Keratinocyte (primary cell): ENCODE measurements around the gene LAMA2. TPM values are rescaled to one million over a fixed set of nuclear protein-coding genes. Genes with fewer than 3 reads are reported as not detected.
A peak's percentile ranks its signal among the peaks of the same experiment; 100 is the strongest.

ENCODE experiments used
- DNase-seq: peaks from one replicate; pipeline ENCODE4 v3.0.0-alpha.2; 2011; ENCODE audit warnings: low read depth, missing footprints, low spot score
- FAIRE-seq: peaks from 2 replicates; lab custom pipeline; 2011; peaks lifted over from hg19 to GRCh38; lab: Jason Lieb, UNC
- H2AFZ ChIP-seq: 2 replicates; pipeline ENCODE4 v1.6.0; 2012; ENCODE audit warnings: low read length, control low read depth, inconsistent platforms; ENCODE audit not compliant: control insufficient read depth
- H3K27ac ChIP-seq: 2 replicates; pipeline ENCODE4 v1.5.1; 2011; ENCODE audit warnings: low read length; ENCODE audit not compliant: control insufficient read depth, insufficient read depth
- H3K27me3 ChIP-seq: 3 replicates; pipeline ENCODE4 v1.6.0; 2011; ENCODE audit warnings: low read length; ENCODE audit not compliant: control insufficient read depth, insufficient read depth; ENCODE audit errors: extremely low read depth
- H3K36me3 ChIP-seq, 2 experiments: 2 replicates in 1 of 2; 3 replicates in 1 of 2; pipeline ENCODE4 v1.5.1; 2011; ENCODE audit warnings: low read length in 2 of 2, mild to moderate bottlenecking in 1 of 2; ENCODE audit not compliant: control insufficient read depth in 2 of 2, insufficient read depth in 2 of 2; ENCODE audit errors: extremely low read depth in 1 of 2
- H3K4me1 ChIP-seq: 3 replicates; pipeline ENCODE4 v1.5.1; 2011; ENCODE audit warnings: low read length; ENCODE audit not compliant: control insufficient read depth, insufficient read depth; ENCODE audit errors: extremely low read depth
- H3K4me2 ChIP-seq: 3 replicates; pipeline ENCODE4 v1.6.0; 2011; ENCODE audit warnings: low read depth, low read length; ENCODE audit not compliant: control insufficient read depth, insufficient read depth; ENCODE audit errors: extremely low read depth
- H3K4me3 ChIP-seq, 3 experiments: fragments of 200-600 bp in 1 of 3; sonication (generic) in 1 of 3; 2 replicates in 2 of 3; 3 replicates in 1 of 3; pipeline ENCODE4 v1.5.1; 2011 to 2016; ENCODE audit warnings: low read length in 3 of 3, mild to moderate bottlenecking in 3 of 3, control low read depth in 2 of 3, inconsistent platforms in 1 of 3, low read depth in 1 of 3, mixed read lengths in 1 of 3, mixed run types in 1 of 3, moderate library complexity in 1 of 3; ENCODE audit not compliant: control insufficient read depth in 2 of 3, insufficient read depth in 2 of 3; ENCODE audit errors: extremely low read depth in 1 of 3
- H3K79me2 ChIP-seq: 2 replicates; pipeline ENCODE4 v1.6.0; 2012; ENCODE audit warnings: low read length; ENCODE audit not compliant: control insufficient read depth, insufficient read depth
- H3K9ac ChIP-seq: 3 replicates; pipeline ENCODE4 v1.6.0; 2011; ENCODE audit warnings: low read length; ENCODE audit not compliant: control insufficient read depth, insufficient read depth; ENCODE audit errors: extremely low read depth
- H3K9me1 ChIP-seq: 3 replicates; pipeline ENCODE4 v1.6.0; 2011; ENCODE audit warnings: low read length; ENCODE audit not compliant: control insufficient read depth, insufficient read depth; ENCODE audit errors: extremely low read depth
- H3K9me3 ChIP-seq: 2 replicates; pipeline ENCODE4 v1.5.1; 2012; ENCODE audit warnings: low read depth, low read length; ENCODE audit not compliant: control insufficient read depth
- H4K20me1 ChIP-seq: 3 replicates; pipeline ENCODE4 v1.6.0; 2011; ENCODE audit warnings: low read length; ENCODE audit not compliant: control insufficient read depth, insufficient read depth; ENCODE audit errors: extremely low read depth
- EZH2 ChIP-seq: IDR thresholded peaks from one replicate; pipeline ENCODE4 v1.6.1; 2012; ENCODE audit warnings: inconsistent platforms, mild to moderate bottlenecking, low read length, moderate library complexity
- dilution Hi-C: fragments of 300-500 bp; cut with MboI; formaldehyde crosslinking; loops from one replicate; pipeline ENCODE4 v1.7.0; 2020; ENCODE audit warnings: low sequenced_read_pairs; ENCODE audit not compliant: extremely low pct_ligation_motif_present
- polyA plus RNA-seq, 5 experiments: library from polyadenylated mRNA; depleted of rRNA in 3 of 5; stranded (reverse) in 3 of 5; stranded (forward) in 1 of 5; unstranded in 1 of 5; fragments of >200 nt; gene quantifications; 1 replicate in 1 of 5; 2 replicates in 3 of 5; 3 replicates in 1 of 5; pipeline versions ENCODE4 v1.2.1 to v1.2.3, GENCODE V29; 2011 to 2012; ENCODE audit warnings: missing spikeins in 2 of 5, low read depth in 1 of 5, low replicate concordance in 1 of 5
- TF ChIP-seq, protein P1 (sequence below), 3 experiments: IDR thresholded peaks in 1 of 3; conservative IDR thresholded peaks in 1 of 3; optimal IDR thresholded peaks in 1 of 3; 2 replicates in 2 of 3; 3 replicates in 1 of 3; pipeline versions ENCODE3 to v1.5.1; 2011; ENCODE audit warnings: low read length in 3 of 3, mild to moderate bottlenecking in 3 of 3, moderate library complexity in 2 of 3, control low read depth in 1 of 3, inconsistent platforms in 1 of 3; ENCODE audit not compliant: insufficient read depth in 2 of 3; ENCODE audit errors: extremely low read depth in 1 of 3

Gene LAMA2
- polyA plus RNA-seq, 1 donor (not counting 4 experiments of a cell fraction or from before 2014, with no cell fraction given), result 1.4 TPM

DNA sequence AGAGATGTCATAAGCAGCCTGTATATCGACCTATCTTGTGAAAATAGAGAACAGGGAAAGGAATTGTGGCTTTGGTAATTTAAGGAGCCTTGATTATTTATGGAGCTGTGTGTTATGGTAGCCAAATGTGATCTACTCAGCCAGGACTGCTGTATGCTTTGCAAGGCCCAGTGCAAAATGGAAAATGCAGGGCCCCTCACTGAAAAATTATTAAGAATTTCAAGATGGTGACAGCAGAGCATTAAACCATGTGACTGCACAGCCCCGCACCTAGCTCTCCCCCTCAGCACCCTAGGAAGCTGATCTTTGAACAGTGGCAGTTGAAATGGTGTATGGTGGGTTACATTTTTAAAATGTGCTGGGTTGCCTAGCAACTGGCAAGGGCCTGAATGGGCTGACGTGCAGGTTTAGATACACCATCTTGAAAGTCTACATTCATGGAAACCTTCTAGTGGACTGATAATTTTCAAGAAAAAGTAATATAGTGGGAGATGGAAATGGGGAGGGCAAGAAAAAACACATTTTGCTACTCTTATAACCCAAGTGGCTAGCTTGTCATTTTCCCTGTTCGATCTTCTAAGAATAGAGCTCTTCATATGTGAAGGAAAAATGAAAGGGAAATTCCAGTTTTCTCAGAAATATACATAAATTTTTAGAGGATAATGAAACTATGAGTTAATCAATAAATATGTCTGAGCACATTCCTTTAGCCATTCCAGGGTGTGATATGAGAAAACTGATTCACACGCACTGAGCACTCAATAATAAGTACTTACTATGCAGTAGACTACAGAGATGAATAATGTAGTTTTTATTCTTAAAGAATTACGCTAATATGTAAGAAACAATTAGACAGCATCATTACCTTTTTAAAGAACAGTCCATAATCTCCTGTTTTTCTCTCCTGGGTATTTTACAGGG lies 619.1 kb downstream of the LAMA2 start:
- peaks cover 73% of the 10 kb centered on the region for H3K4me1 ChIP-seq
- no peaks in the 10 kb centered on the region for H3K36me3 ChIP-seq
- dilution Hi-C loops, result no loop called here
- H4K20me1 ChIP-seq, result no peaks in the 10 kb centered on the region
- DNase-seq (no peak), FAIRE-seq (no peak)
- no peaks in the 10 kb centered on the region for H3K79me2 ChIP-seq
- no peaks in the 10 kb centered on the region for H3K9me1 ChIP-seq
- no peak for TF ChIP-seq EZH2
- TF ChIP-seq, protein P1, sequence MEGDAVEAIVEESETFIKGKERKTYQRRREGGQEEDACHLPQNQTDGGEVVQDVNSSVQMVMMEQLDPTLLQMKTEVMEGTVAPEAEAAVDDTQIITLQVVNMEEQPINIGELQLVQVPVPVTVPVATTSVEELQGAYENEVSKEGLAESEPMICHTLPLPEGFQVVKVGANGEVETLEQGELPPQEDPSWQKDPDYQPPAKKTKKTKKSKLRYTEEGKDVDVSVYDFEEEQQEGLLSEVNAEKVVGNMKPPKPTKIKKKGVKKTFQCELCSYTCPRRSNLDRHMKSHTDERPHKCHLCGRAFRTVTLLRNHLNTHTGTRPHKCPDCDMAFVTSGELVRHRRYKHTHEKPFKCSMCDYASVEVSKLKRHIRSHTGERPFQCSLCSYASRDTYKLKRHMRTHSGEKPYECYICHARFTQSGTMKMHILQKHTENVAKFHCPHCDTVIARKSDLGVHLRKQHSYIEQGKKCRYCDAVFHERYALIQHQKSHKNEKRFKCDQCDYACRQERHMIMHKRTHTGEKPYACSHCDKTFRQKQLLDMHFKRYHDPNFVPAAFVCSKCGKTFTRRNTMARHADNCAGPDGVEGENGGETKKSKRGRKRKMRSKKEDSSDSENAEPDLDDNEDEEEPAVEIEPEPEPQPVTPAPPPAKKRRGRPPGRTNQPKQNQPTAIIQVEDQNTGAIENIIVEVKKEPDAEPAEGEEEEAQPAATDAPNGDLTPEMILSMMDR (optimal IDR thresholded peaks at IDR 0.05 in 1 of 3, IDR thresholded peaks at IDR 0.05 in 1 of 3, conservative IDR thresholded peaks at IDR 0.05 in 1 of 3; ENCODE audit: extremely low read depth in 1 of 3, insufficient read depth in 2 of 3, low read length in 3 of 3), result no peak
- no peaks in the 10 kb centered on the region for H3K27me3 ChIP-seq
- peak overlapping the region; percentile 76 for H3K4me2 ChIP-seq
- peak overlapping the region; percentile 52 for H2AFZ ChIP-seq
- H3K9ac ChIP-seq, result peak overlapping the region; percentile 63
- H3K27ac ChIP-seq, result peak overlapping the region; percentile 99
- no peaks in the 10 kb centered on the region for H3K9me3 ChIP-seq
- H3K4me3 ChIP-seq, result peak overlapping the region in 1 of 3 experiments; percentile 28

DNA sequence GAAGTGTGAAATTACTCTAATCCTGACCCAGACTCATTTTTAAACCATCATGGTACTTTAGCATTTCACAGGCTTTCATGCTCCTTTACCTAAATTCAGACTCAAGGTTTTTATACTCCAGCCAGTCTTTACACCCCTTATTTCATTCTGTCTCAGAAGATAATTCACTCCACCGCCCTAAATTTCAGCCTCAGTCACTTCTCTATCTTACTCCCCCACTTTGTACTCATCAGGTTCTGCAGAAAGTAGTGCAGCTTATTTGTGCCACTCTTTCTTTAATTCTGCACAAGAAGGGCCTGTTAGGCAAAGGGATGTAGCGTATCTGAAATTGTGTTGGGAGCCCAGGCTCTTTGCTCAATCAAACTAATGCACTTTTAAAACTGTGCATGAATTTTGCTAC lies 621.5 kb downstream of the LAMA2 start:
- dilution Hi-C loops, result no loop called here

More for the DNA sequence above, 621.5 kb downstream of the LAMA2 start:
- Histone ChIP-seq H3K27ac (no peak overlapping the region), H3K9ac (no peak overlapping the region), H3K9me3 (no peaks in the 10 kb centered on the region), H3K36me3 (no peaks in the 10 kb centered on the region), H3K27me3 (no peaks in the 10 kb centered on the region), H4K20me1 (no peaks in the 10 kb centered on the region), H2AFZ (no peak overlapping the region), H3K9me1 (no peaks in the 10 kb centered on the region), H3K79me2 (no peaks in the 10 kb centered on the region), H3K4me3 (no peak overlapping the region), H3K4me2 (no peak overlapping the region), H3K4me1 (peaks cover 65% of the 10 kb centered on the region)
- TF ChIP-seq, protein P1 (optimal IDR thresholded peaks at IDR 0.05 in 1 of 3, IDR thresholded peaks at IDR 0.05 in 1 of 3, conservative IDR thresholded peaks at IDR 0.05 in 1 of 3; ENCODE audit: extremely low read depth in 1 of 3, insufficient read depth in 2 of 3, low read length in 3 of 3), result no peak
- no peak for TF ChIP-seq EZH2
- DNase-seq (no peak), FAIRE-seq (no peak)
